Spleen (tissue), 7 donors: ENCODE data around the gene TSHZ2.

Experiments
- POLR2A ChIP-seq, 3 donors: fragments of 450-650 bp; IDR thresholded peaks; one replicate each; pipeline ENCODE4 v1.5.1; 2017; ENCODE audit warnings: antibody characterized with exemption in 3 of 3, mild to moderate bottlenecking in 1 of 3
- TF ChIP-seq, protein P1 (sequence below), 11 experiments: fragments of 200-600 bp in 7 of 11; fragments of 450-650 bp in 4 of 11; sonication (generic) in 4 of 11; IDR thresholded peaks in 8 of 11; conservative IDR thresholded peaks in 3 of 11; 1 replicate in 7 of 11; 2 replicates in 4 of 11; pipeline versions ENCODE4 v1.4.0 to v1.8.0; 2016 to 2021; ENCODE audit warnings: antibody characterized with exemption in 11 of 11, inconsistent platforms in 4 of 11, mild to moderate bottlenecking in 1 of 11
- donor health status: DM: no; HTN: no; CAD: no; lungs with moderate emphysema.
- donor health status: DM: no; HTN: no; CAD: no.
- donor health status: DM: no; HTN: no; CAD: no.

DNA sequence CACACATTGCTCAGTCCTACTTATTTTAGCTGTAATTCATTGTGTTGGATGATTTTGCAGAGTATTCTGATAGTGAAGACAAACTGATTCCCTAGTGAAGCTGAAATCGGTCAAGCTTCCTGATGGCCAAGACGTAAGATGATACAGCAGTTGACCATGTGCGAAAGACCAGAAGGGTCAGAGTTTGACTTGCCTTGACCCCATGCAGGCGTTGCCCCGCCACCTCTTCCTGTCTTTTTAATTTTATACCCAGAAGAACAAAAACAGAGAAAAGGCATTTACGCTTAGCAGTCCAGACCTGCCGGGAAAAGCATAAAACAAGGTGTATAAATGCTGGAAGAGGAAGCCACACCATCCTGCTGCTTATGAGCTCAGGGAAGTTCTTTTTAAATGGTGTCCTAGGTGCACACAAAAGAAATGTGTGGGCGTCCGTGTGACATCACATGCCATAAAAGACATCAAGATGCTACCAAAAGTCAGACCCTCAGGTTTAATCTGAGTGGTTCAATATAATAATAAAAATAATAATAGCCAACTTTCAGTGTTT is 32.2 kb downstream of the TSHZ2 start:
- TF ChIP-seq, protein P1, sequence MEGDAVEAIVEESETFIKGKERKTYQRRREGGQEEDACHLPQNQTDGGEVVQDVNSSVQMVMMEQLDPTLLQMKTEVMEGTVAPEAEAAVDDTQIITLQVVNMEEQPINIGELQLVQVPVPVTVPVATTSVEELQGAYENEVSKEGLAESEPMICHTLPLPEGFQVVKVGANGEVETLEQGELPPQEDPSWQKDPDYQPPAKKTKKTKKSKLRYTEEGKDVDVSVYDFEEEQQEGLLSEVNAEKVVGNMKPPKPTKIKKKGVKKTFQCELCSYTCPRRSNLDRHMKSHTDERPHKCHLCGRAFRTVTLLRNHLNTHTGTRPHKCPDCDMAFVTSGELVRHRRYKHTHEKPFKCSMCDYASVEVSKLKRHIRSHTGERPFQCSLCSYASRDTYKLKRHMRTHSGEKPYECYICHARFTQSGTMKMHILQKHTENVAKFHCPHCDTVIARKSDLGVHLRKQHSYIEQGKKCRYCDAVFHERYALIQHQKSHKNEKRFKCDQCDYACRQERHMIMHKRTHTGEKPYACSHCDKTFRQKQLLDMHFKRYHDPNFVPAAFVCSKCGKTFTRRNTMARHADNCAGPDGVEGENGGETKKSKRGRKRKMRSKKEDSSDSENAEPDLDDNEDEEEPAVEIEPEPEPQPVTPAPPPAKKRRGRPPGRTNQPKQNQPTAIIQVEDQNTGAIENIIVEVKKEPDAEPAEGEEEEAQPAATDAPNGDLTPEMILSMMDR (IDR thresholded peaks at IDR 0.05 in 8 of 11, conservative IDR thresholded peaks at IDR 0.05 in 3 of 11): no peak
- no peak for TF ChIP-seq POLR2A (IDR thresholded peaks at IDR 0.05)
